Kasumi-1 (cell line): ENCODE results near the gene KCNJ5.
"Not testable (repeated sequence)": the region's sequence is repeated elsewhere in the genome, so short reads cannot be mapped to it uniquely, and the experiment has no call there.

ENCODE experiments used
- DNase-seq, 2 experiments: peaks; one replicate each; lab custom pipeline; 2025; lab: John Stamatoyannopoulos, UW

KCNJ5 gene

DNA sequence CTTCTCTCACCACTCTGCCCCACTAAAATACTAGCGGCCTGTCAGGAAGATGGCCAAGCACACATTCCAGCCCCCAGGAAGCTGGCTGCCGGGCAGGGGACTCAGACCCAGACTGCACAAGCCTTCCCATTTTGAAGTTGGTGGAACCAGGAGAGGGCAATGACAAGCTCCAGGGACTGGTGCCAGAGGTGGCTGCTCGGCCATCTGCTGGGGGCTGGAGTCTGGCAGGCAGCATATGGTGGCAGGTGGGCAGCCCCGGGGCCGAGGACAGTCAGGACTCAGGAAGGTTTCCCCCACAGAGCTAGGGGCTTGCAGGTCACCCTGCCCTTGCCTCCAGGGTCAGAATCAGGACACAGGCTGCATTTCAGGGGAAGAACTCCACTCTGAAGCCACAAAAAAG lies 22.6 kb downstream of the KCNJ5 start:
- no peak for DNase-seq

DNA sequence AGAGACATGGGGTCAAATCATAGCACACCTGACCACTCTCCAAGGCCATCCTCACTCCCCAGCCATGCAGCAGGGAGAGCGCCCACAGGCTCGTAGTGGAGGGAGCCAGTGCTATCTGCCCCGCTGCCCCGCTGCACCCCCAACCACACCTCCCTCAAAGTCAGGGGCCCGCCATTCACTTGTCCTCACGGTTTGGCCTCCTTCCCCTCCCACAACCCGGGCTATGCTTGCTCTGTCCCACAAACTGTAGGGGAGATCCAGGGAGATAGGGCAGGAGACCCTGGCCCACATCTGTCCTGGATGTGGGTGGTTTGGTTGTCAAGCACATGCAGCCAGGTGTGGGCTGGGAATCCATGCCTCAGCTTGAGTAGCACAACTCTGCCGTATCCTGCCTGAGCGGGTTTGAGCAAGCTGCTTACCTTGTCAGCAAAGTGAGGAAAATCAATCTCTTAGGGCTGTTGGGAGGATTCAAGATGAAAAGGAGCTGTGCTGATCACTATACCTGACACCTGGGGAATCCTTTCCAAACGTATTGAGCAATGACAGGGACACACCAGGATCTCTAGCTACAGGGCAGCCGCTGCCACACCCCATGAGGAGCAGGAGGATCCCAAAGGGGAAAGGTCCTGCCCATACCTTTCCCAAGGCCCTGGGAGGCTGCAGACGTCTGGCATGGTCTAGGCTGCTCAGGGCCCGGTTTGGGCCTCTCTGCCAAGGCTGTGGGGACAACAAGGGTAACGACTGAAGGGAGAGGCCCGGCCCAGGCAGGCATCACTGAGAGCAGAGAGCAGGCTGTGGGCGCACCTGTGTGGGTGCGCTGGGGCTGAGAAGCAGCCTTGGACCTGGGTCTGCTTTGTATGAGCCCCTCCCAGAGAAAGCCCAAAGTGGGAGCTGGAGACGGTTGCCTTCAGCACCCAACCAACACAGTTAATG lies 23.3 kb downstream of the KCNJ5 start:
- DNase-seq, result no peak

DNA sequence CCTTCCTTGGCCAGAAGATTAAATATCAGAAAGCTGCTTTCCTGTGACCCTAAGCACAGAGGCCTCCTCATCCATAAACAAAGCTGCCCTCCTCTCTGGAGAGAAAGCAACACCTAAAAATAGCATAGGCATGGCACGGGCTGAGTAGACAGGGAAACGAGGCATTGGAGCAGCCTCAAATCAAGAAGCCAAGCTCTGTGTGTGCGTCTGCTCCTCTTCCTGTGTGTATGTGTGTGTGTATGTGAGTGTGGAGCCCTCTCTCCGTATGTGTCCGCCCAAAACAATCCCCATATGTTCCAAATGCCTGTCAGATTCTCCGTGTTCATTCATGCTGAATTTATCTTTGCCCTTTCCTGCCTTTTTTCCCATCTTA lies 24.0 kb downstream of the KCNJ5 start:
- no peak for DNase-seq

DNA sequence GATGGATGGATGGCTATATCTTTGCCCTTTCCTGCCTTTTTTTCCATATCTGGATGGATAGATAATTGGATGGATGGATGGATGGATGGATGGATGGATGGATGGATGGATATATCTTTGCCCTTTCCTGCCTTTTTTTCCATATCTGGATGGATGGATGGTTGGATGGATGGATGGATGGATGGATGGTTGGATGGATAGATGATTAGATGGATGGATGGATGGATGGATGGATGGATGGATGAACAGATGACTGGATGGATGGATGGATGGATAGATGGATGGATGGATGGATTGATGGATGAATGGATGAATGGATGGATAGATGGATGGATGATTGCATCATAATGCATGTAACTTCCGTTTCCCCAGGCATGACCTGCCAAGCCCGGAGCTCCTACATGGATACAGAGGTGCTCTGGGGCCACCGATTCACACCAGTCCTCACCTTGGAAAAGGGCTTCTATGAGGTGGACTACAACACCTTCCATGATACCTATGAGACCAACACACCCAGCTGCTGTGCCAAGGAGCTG lies 24.9 kb downstream of the KCNJ5 start:
- no peak for DNase-seq

DNA sequence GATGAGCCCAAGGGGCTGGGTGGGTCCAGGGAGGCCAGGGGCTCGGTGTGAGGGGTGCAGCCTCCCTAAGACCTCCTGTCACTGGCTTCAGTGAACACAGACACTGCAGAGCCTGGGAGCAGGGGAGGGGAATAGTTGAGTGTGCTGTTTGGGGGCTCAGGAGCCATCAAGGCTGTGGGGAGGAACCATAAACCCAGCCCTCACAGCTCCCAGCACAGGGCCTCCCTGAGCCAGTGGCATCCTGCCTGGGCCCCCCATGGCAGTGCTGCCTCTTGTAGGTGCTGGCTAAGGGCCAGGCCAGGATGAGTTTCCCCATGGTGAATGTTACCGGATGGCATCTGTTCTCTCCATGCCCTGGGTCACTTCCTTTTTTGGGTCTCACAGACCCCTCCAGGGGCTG lies 25.5 kb downstream of the KCNJ5 start:
- DNase-seq, result no peak

- no peak for DNase-seq
Observed at GRCh38 chr11:128917144-128917724, 26.1 kb downstream of the KCNJ5 start.

GRCh38 chr11:128919216-128919615 lies 28.1 kb downstream of the KCNJ5 start:
- no peak for DNase-seq

DNA sequence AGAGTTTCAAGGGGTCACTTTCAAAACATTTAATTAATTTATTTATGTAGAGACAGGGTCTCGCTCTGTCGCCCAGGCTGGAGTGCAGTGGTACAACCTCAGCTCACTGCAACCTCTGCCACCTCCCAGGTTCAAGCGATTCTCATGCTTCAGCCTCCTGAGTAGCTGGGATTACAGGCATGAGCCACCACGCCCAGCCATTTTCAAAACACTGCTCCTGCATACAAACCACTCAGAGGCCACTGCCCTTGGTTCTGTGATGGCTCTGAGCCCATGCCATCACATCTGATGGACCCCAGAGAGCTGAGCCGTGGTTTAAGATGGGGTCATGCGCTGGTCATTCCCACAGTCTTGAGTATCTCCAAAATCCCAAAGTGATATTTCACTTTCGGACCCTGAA lies 28.5 kb downstream of the KCNJ5 start:
- not testable (repeated sequence) for DNase-seq

DNA sequence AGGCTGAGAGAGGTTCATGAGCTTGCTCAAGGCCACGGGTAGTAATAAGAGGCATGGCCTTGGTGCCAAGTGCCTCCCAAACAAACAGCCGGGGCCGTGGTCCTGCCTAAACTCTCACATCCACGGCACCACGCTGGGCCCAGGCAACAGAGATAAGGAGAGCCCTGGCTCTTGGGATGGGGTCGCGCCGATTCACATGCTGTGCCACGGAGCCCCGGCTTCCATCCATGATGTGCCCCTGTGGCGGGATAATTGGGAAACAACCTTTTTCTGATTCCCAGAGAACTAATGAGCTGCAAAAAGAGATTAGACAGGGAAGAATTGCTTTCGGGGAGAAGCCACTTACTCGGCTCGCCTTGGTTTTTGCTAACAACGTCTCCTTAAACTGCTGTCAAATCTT lies 29.5 kb downstream of the KCNJ5 start:
- DNase-seq, result no peak

GRCh38 chr11:128921793-128922192 lies 30.6 kb downstream of the KCNJ5 start:
- DNase-seq, result no peak

DNA sequence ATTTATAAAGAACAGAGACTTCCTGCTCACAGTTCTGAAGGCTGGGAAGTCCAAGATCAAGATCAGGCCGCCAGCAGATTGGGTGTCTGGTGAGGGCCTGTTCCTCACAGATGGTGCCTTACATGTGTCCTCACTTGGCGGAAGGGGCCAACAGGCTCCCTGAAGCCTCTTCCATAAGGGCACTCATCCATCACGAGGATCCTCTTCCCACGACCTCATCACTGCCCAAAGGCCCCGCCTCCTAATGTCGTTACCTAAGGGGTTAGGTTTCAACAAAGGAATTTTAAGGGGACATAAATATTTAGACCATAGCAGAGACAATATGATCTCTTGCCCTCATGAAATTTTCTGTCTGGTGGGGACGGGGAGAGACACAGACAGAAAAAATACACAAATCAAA lies 32.9 kb downstream of the KCNJ5 start:
- DNase-seq, result no peak

- DNase-seq, result no peak
Observed at GRCh38 chr11:128924510-128925249, 33.5 kb downstream of the KCNJ5 start.

DNA sequence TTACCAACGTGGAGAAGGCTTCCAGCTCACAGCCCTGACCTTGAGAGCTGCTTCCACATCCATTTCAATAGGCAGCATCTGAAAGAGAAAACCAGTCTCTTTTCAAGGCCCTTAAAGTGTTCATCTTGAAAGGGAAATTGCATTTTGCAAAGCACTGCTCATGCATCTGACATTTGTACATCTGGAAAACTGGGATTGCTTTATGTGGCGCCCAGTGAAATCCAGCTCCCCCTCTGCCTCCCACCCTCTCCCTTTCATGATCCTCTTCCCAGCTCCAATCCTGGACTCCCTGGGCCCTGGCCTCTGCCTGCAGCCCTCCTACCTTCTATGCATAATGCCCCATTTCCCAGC lies 34.1 kb downstream of the KCNJ5 start:
- DNase-seq, result no peak

DNA sequence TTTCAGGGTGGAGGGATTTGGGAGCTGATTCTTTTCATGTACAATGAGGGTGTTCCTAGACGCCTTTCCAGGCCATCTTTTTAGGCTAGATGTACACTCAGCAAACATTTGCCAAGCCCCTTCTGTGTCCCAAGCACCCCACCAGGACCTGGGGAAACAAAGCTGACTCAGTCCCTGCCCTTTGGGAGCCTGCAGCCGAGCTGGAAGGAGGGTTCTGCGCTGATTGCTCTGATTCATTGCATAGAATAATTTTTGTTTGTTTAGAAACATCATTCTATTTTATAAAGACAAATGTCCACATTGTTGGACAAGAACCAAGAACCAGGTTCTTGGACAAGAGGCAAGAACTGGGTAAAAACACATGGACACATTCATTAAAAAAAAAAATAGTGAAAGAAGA lies 34.8 kb downstream of the KCNJ5 start:
- no peak for DNase-seq

- no peak for DNase-seq
Observed at GRCh38 chr11:128926437-128927107, 35.4 kb downstream of the KCNJ5 start.

- no peak for DNase-seq
Observed at GRCh38 chr11:128927108-128927461, 35.9 kb downstream of the KCNJ5 start.

DNA sequence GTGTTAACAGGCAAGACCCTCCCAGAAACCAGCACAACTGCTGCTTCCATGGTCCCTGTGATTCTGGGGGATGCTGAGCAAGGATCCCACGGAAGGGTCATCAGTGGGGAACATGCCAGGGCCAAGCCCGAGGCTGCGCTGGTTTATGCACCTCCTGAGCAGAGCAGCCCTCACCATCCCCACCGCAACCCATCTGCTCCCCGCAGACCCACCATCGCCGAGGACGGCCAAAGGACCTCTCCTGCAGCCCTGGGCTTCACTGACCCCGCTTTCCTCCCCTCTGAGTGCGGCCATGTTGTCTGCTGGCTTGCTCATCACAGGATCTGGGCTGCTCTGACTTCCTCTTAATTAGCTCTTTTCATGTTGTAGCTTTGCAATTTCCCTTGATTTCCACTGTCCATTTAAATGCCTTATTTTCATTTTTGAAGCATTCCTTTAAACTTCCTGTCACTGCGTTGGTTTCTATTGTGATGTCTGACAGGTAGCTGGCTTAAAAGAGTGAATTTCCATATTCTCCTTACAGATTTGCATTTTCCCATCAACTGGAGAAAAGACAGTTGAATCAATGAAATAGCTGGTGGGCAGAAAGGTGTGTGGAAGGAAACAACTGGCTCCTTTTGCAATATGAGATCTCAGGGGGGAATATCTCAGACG lies 36.7 kb downstream of the KCNJ5 start:
- no peak for DNase-seq

DNA sequence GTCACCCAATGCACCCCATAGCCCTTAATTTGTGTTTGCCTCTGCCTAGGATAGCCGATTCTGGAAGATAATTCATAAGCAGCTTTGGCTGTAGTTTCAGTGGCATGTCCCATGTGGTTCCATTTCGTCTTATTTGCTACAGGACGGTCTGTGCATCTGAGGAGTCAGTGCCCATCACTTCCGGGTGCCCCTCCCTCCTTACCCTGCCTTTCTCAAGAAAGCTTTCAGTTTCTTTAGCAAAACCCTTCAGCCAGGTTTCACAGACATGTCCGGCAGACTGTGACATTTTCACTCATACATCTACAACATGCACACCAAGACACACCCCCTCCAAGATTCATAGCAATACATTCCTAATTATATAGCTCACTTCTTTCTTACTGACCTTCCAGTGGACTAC lies 37.2 kb downstream of the KCNJ5 start:
- no peak for DNase-seq

GRCh38 chr11:128929468-128929867 lies 38.3 kb downstream of the KCNJ5 start:
- DNase-seq, result no peak

DNA sequence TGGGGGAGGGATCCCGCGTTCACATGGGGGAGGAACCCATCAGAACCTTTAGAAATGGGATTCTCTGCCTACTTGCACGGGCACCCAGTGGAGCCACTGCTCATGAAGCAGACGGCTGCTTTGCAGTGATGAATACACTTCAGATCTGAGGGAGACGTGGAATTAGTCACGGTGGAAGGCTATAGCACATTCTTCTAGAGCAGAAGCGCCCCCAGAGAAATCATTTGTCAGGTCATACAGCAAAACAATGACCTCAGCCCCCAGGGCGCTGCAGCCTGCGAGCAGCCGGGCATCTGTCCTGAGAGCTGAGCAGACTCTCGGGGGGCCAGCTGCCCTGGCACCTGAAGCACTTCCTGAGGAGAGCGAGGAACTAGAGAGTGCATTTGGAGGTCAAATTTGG lies 38.8 kb downstream of the KCNJ5 start:
- DNase-seq, result no peak

DNA sequence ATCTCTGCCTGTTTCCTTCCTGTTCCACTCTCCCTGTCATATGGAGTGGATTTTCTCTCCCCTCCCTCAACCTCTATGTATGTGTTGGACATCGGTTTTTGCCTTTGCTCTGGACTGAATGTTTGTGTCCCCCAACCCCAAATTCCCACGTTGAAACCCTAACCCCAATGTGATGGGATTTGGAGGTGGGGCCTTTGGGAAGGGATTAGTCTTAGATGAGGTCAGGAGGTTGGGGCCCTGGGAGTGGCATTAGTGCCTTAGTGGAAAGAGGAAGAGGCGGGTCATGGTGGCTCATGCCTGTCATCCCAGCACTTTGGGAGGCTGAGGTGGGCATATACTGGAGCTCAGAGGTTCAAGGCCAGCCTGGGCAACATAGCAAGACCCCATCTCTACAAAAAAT lies 39.9 kb downstream of the KCNJ5 start:
- no peak for DNase-seq

DNA sequence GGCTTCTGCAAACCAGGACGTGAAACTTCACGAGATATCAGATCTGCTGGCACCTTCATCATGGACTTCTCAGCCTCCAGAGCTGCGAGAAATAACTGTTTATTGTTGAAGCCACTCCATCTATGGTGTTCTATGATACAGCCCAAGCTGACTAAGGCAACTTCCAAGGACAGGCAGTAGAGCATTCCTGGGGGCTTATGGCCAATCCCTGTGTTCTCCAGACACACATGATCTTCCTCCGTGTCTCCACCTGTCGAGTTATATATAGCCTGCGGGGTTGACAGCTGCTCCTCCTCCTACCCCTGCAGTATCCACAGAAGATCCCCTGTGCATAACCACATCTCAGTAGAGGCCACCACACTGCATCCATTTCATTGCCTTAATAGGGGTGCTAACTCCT lies 40.5 kb downstream of the KCNJ5 start:
- DNase-seq, result no peak
